B cell (primary cell): ENCODE results near the gene METAP1D.

Experiments
- CTCF ChIP-seq: fragments of 200-600 bp; IDR thresholded peaks from one replicate; pipeline ENCODE4 v1.8.0; 2022; ENCODE audit warnings: antibody characterized with exemption, mild to moderate bottlenecking
- EZH2 ChIP-seq: IDR thresholded peaks from 2 replicates; pipeline ENCODE4 v1.6.1; 2012; ENCODE audit warnings: borderline replicate concordance, low read depth, mild to moderate bottlenecking, moderate library complexity, low read length; ENCODE audit not compliant: insufficient read depth, poor library complexity, severe bottlenecking

- TF ChIP-seq CTCF (no peak), EZH2 (no peak)
Measured at GRCh38 chr2:172050479-172051125, 50.8 kb downstream of the METAP1D start.
